Stimulated activated naive CD4-positive, alpha-beta T cell treated with Interleukin-2 at 50 U/mL for 16 hours (primary cell): ENCODE results near the gene FBRSL1.

Experiments used
- DNase-seq: peaks from one replicate; lab custom pipeline; 2025; lab: John Stamatoyannopoulos, UW

Gene FBRSL1

DNA sequence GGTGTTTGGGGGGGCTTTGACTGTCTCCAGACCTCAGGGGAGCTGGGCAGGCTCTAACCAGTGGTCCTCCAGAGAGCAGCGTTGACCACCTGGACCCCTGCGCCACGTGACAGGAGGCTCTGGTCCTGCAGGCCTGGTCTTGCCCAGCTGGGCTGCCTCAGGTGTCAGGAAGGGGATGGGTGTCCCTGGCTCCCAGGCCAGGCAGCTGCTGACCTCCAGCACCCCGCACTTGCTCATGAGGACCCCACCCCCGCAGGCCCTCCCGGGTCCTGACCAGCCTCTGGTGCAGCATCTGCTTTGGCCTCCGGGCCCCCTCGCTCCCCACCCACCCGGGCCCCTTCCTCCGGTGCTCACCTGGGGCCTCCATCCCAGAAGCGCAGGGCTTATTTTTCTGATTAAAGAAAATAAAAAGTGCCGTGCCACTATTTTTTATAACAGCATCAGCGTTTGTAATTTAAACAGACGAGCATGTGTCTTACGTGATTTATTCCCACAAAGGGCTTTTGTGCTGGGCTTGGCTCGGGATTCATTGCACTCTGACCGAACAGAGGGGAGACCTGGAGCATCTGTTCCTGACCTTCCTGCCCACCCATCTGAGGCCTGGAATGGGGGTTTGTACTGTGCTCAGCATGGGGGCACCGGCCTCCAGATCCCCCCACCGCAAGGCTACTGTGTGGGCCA lies 21.7 kb downstream of the FBRSL1 start:
- no peak for DNase-seq

DNA sequence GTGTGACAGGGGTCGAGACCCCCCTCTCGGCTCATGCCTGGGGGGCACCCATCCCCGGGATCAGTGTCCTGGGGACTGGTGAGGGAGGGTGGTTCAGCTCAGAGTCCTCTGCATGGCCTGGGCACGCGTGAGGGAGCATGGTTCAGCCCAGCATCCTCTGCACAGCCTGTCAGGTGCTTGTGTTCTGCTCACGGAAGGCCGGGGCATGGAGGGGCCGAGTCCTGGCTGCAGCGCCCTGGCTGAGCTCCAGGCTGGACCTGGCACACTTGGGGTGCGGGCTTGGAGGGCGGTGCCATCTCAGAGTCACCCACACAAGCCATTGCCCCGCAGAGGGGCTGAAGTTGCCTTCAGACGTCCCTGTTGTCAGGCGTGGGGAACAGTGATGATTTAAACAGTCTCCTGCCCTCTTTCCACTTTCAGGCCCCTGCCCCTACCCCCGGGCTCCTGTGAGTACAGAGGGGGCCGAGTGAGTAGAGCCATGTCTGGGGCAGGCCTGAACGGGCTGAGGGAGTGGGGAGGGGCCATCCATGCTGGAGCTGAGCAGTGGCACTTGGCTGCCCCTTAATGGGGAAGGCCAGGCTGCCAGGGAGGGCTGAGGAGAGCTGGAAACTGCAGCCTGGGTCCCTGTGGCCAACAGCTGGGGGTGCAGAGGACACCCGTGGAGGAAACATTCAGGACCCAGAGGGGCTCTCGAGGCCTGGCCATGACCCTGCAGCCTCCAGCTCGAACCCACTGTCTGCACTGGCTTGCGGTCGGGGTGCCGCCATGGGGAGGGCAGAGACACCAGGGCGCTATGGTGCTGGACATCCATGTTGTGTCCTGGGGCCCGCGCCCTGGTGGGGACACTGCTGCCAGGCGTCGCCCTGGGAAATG lies 22.5 kb downstream of the FBRSL1 start:
- no peak for DNase-seq

DNA sequence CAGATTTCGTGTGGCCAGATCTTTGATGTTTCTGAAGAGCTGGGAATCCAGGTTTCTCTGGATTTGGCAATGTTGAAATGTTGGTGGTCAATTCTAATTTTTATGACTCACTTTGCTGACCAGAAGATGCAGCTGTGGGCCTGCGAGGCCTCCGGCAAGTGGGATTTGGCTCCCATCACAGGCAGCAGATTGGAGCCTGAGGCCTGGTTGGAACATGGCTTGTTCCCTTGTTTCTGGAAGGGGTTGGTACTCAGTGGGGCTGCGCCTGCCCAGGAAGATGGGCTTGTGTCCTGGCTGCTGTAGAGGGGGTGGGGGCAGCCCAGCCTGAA lies 23.1 kb downstream of the FBRSL1 start:
- DNase-seq, result no peak

DNA sequence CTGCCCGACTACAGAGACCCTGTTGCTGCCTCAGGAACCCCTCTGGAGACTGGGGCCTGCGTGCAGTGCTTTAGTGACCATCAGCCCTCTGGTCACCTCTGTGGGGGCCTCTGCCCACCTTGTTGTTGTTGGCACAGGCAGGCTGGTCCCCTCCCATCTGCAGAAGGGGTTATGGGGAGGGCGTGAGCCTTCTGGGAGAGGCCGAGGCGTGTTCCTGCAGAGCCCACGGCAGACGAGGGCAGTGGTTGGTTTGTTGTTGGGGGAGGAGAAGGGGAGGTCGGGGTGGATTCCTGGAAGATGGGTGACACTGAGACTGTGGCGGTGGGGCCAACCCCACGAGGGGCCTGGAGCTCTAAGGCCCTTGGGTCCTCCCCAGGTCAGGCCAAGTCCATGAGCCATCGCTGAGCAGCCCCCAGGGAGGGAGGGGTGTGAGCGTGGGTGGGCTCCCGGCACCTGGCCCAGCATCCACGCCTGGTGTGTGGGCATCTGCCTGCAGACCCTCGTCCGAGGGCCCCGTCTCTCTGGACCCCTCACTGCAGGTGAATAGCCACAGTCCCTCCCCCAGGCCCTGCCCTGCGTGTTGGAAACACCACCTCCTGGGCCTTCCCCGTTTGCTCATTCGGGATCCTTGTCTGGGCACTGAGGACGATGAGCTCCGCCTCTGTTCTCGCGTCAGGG lies 23.6 kb downstream of the FBRSL1 start:
- DNase-seq, result no peak

DNA sequence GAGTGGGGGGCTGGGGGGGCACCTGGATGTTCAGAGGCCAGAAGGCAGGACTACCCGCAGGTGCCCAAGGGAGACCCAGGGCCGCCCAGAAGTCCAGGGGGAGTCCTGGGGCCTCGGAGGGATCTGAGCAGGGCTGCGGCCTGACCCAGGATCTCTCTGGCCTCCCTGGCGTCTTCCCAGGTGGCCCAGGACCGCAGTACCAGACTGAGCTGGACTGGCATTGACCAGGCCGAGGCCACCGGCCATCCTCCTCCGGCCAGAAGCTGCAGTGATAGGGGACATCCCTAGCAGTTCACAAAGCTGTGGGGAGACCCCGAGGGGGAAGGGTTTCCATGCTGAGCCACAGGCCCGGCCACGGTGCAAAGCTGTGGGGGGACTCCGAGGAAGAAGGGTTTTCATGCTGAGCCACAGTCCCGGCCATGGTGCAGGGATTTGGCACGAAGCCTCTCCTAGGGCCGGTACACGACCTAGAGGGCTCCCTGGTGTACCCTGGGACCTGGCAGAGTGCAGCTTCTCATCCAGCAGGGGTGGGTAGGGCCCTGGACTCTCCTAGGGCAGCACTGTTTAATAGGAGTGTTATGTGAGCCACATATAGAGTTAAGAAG lies 24.4 kb downstream of the FBRSL1 start:
- DNase-seq, result no peak

DNA sequence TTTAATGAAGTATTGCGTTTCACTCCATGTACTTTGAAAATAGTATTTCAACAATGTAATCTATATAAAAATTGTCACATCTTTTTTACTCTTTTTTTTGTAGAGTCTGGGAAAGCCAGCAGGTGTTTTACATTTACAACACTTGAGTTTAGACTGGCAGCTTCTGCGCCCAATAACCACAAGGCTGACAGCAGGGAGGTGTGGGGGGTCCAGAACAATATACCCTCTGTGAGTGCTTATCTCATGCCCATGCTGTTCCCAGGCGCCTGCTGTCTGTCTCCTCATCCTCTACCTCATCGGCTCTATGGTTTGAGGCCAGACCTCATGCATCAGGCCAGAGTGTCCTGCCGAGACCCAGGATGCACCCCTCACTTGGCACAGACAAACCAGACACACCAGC lies 24.9 kb downstream of the FBRSL1 start:
- DNase-seq, result no peak

DNA sequence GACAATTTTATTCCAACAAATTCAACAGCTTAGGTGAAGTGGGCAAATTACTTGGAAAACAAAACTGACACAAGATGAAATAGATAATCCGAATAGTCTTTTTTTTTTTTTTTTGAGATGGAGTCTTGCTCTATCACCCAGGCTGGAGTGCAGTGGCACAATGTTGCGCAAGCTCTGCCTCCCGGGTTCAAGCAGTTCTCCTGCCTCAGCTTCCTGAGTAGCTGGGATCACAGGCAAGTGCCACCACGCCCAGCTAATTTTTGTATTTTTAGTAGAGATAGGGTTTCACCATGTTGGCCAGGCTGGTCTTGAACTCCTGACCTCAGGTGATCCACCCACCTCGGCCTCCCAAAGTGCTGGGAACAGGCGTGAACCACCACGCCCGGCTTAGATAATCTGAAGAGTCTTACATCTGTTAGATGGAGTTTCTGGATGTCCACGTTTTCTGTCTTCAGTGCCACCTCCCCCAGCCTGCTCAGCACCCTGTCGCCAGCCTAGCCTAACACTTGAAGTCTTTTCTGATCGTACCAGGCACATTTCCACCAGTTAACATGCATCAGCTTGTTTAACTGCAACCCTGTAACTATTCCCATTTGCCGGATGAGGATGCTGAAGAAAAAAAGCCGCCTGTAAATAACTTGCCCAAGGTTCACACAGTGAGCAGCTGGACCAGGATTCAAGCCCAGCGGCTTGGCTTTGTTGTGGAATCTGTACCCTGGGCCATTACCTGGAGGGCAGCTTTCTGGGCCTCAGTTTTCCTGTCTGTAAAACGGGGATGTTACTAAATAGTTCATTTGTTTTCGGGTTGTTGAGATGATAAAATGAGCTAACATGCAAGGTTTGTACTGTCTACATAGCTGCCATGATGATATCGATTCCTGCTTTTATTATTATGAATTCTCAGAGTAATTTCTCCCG lies 26.4 kb downstream of the FBRSL1 start:
- no peak for DNase-seq

DNA sequence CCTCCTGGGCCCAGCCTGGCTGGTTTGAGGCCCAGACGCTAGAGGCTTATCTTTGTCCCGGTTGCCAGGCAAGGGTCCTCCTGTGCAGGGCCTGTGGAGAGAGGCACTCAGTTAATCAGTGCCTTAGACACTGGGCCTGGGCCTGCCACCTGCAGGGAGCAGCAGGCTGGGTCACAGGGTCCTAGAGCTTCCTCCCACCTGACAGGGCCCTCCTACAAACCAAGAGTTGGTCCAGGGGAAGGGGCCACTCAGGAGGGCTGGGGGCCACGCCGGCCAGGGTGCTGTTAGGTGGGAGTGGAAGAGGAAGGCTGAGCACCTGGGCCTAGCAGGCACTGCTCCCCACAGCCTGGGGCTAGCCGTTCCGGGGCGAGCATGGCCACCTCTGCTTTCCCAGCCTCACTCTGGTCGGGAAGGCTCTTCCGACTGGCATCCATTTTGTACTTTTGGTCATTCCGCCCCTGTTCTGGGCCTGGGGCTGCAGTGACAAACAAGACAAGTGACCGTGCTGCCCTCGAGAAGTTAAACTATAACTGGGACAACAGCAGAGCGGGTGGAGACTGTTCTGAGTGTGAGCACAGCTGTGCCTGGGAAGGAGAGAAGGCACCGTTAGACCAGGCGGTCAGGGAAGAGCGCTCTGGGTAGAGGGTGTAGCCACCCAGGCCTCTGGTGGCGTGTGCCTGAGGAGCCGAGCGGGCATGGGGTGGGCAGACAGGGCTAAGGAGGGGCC lies 27.2 kb downstream of the FBRSL1 start:
- no peak for DNase-seq

DNA sequence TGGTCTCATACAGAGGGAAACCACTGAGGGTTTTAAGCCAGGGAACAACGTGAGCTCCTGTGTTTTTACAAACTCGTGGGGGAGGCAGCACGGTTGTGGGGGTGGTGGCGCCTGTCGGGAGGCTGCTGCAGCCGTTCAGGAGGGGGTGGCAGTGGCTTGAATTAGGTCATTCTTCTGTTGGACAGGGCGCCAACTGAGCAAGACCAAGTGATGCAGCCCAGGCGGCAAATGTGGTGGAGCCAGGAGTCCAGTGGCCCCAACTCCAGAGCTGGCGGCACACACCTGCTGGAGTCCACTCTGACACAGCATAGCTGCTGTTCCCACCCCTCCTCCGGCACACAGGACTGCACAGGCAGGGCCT lies 27.8 kb downstream of the FBRSL1 start:
- DNase-seq, result no peak

DNA sequence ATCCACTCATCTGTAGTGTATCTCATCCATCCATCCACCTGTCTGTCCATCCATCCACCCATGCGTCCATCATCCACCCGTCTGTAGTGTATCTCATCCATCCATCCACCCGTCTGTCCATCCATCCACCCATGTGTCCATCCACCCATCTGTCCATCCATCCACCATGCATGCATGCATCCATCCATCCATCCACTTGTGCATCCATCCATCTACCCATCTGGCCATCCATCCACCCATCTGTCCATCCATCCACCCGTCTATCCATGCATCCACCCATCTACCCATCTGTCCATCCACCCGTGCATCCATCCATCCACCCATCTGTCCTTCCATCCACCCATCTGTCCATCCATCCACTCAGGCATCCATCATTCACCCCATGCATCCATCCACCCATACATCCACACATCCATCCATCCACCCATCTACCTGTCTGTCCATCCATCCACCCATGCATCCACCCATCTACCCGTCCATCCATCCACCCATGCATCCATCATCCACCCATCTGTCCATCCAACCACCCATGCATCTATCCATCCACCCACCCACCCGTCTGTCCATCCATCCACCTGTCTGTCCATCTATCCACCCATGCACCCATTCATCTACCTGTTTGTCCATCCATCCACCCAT lies 28.5 kb downstream of the FBRSL1 start:
- no peak for DNase-seq

DNA sequence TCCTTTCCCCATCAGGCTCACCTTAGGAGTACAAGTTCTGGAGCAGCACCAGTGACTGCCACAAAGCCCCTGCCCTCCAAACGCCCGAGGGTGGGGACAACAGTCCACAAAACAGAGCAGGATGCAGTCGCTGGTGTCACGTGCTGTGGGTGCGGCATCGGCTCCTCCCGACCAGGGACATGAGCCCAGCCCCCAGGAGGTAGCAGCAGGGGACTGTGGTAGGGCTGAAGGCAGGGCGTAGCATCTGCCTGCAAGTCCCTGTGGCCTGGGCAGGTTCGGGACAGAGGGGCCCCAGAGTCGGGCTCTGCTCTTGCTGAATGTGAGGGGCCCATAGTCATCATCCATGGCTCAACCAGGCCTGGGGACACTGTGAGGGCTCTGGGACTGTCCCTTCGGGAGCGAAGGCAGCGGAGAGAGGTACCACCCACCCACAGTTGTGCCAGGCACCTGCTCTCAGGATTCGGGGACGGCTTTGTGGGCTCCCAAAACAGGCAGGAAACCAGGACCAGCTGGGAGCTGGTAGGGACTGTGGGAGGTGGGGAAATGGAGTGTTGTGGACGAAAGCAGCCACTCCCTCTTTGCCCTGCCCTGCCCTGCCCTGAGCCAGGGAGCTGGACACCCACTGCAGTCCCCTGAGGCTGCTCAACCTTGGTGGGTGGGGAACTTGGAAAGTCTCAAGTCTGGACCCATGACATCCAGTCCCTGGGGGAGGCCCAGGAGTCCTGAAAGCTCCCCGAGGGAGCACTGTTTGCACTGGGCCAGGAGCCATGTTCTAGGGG lies 30.7 kb downstream of the FBRSL1 start:
- no peak for DNase-seq

DNA sequence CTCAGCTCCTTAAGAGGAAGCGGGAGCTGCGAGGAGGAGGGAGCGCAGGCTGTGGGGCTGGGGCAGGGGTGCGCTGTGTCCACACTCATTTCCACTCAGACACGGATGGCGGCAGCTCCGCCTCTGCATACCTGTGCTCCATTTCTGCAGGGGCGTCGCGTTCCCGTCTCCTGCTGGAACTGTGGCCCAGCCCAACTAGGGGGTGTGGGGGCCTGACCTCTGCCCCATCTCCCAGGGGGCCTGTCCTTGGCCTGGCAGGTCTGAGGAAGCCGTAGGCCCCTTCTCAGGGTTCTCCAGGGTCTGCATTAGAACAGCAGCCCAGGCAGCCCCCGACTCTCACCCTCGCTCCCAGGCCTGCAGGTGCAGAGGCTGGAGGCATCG lies 31.2 kb downstream of the FBRSL1 start:
- no peak for DNase-seq

DNA sequence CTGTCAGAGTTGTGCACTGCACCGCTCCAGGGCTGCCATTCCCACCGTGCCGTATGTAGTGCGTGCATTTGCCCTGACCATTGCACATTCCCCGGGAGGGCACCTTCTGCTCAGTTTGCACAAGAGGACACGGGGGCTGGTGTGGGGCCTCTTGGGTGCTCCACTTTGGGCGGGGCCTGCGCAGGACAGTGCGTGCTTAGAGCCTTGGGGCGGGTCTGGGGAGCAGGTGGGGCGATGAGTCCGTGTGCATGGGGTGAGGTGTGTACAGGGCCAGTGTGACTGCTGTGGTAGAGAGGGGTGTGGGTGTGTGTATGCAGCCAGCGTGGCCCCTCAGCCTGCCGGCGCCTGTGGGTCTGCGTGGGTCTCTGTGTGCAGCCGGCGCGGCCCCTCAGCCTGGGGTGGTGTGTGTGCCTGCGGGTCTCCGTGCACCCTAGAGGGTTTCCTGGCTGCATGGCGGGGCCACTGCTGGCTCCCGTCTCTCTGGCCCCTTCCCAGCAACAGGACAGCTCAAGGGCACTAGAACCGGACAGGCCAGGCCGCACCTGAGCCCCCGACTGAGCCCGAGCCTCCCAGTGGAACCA lies 31.9 kb downstream of the FBRSL1 start:
- no peak for DNase-seq

DNA sequence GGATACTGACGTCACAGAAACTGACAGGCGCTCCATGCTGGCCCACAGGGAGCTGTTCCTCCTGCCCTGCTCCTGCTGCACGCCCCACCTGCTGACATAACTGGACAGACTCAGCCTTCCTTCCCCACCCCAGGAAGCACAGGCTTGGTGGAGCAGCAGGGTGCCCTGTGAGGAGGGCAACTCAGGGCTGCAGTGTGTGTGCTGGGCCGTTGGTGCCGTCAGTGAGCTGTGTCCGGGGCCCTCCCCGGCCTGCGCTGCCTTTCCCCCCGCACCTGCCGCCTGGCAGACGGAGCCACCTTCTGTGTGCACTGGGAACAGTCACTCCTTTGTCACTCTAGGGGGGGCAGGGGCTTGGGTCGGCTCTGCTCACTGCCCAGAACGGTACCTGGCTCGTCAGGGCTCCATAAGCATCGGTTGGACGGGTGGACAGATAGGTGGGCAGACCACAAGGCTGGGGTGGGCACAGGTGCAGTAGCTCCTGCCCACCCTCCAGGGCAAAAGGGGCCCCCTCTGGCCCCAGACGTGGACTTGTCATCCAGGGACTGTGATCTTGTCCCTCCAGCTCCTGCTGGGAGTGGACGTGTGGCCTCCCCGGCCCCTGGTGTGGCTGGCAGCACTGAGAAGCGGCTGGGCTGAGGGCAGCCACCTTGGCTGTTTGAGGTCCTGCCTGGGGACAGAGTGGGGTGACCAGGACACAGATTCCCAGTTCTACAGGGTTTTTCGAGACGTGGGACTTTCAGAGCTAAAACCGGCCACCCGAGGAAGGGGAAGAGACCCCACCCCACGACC lies 32.8 kb downstream of the FBRSL1 start:
- DNase-seq, result no peak

DNA sequence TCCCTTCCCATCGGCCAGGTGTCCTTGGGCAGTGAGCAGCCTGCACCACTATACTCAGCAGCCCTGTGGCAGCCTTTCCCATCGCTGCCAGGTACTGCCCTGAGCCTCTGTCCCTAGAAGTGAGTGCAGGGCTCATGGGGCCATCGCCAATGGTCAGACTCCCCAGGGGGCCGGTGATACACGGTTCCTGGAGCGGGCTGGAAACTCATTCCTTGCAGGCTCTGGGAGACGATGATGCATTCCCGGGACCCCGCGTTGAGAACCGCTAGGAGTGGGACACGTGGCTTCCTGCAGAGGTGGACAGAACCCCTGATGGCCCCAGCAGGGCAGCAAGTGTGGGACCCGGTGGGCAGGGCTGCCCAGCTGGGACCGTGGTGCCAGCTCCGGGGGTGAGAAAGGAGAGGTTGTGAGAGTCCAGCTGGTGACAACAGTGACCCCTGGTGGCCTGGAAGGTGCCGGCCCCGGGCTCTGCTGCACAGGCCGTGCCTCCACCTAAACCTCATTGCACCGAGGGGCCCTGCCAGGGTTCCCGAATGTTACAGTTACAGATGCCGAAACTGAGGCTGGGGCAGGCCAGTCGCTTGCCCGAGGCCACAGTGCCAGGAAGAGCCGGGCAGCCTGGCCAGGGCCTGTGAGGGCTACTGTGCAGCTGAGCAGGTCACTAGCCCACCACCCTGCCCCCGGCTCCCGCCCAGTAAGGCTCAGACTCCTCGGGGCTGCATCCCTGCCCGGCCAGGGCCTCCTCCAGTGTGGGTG lies 33.8 kb downstream of the FBRSL1 start:
- DNase-seq, result peak; percentile 55

DNA sequence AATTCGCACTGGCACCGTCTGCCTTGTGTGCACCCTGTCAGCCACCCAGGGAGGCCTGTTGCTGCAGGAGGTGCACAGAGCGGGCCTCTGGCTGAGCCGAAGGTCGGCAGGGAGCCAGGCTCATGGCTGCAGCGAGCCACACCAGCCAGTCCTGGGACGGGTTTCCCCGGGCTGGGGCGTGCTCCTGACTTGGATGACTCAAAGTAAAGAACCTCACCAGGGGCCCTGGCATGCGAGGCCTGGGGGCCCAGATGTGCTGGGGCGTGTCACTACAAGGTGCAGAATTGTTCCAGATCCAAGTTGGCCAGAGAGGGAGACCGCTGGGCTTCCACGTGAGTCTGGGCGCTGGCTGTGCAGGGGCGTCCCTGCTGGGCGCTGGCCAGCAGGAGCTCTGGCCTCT lies 34.5 kb downstream of the FBRSL1 start:
- DNase-seq, result no peak

DNA sequence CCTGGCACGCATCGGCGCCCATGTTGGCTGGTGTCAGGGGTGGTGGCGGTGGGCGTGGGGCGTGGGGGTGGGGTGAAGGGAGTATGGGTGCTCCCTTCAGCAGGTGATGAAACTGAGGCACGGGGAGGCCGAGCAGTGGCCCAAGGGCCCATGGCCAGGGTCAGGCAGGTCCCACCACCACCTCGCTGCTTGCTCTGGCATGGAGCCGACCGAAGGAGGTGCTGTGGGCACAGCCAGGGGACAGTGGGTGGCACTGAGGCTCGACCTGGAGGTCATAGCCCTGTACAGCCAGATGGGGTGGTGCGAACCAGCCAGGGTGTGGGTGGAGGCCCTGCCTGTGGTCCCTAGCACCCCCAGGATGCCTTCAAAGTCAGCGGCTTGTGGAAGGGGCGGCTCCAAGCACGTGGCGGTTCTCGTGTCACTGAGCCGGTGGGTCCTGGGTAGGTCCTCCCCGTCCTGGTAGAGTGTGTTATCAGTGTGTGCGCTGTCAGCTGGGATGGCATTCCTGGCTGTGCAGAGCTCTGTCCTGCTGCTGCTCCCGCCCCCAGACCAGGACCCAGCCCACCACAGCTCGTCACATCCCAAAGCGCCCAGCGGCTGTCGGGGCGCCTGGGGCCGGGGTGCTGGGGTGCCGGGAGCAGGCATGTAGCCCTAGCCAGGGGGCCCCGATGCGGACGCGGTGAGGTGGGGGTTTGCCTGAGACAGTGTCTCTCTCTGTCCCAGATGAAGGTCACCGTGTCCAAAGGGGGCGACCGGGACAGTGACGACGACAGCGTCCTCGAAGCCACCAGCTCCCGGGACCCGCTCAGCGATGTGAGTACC lies 35.3 kb downstream of the FBRSL1 start:
- DNase-seq, result no peak
